Transverse colon (tissue), 3 donors: ENCODE results near the gene UPK1A.

Experiments used
- CTCF ChIP-seq, 5 experiments: fragments of 200-600 bp in 3 of 5; fragments of 450-650 bp in 2 of 5; sonication (generic) in 3 of 5; IDR thresholded peaks; 1 replicate in 2 of 5; 2 replicates in 3 of 5; pipeline ENCODE4 v1.5.1; 2016 to 2017; ENCODE audit warnings: antibody characterized with exemption in 5 of 5, inconsistent platforms in 3 of 5, mild to moderate bottlenecking in 2 of 5, moderate library complexity in 1 of 5
- EP300 ChIP-seq: sonication (generic); formaldehyde crosslinking; IDR thresholded peaks from one replicate; pipeline ENCODE4 v1.6.1; 2017; ENCODE audit warnings: antibody characterized with exemption, low read depth

DNA sequence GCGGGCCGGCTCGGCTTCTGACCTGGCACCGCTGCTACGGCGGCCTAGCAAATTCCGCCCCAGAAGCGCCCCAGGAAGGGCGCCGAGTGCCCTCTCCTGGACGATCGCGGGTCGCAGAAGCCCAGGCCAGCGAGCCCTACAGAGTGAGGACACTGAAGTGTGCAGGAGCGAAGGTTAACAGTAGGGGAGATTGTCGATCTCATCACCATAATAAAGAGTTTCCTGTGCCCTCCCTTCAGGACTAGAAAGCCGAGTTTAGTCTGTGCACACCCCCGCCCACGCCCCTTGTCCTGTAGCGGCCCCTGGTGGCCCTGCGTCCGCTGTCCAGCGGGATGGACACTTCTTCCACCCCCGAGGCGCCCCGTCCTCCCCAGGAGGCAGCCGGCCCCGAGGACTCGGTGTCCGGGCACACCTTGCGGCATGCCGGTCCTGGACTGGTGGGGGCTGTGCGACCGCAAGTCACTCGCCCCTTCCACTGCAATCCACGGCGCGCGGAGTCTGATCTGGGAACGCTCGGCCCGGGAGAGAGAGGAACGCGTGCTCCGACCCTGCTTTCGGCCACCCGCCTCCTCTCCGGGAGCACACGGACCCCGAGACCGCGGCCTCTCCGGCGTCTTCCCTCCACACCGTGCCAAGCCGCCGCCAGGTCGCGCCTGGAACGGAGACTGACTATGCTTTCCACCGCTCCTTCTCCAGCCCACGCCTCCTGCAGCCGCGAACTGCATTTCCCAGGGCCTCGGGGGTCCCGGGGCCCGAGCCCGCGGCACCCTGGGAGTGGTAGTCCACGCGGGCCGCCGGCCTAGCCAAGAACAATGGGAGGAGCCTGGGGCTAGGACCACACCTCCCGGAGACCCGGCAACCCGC, 50.7 kb downstream of the UPK1A start:
- TF ChIP-seq CTCF (IDR thresholded peaks at IDR 0.05), result peak; percentile 90 to 97 (median 93)
- no peak for TF ChIP-seq EP300
